H1 (cell line): ENCODE results near the gene MAD2L1BP. TPM values are rescaled to one million over a fixed set of nuclear protein-coding genes. Genes with fewer than 3 reads are reported as not detected.

Experiments
- polyA plus RNA-seq, 7 experiments: library from polyadenylated mRNA; depleted of rRNA in 3 of 7; stranded (reverse) in 5 of 7; unstranded in 2 of 7; fragments of >200 nt in 5 of 7; fragments of 200-250 nt in 2 of 7; gene quantifications; 1 replicate in 5 of 7; 2 replicates in 1 of 7; 4 replicates in 1 of 7; pipeline versions ENCODE4 v1.2.1 to v1.2.3, GENCODE V29; 2011 to 2013; ENCODE audit warnings: missing spikeins in 2 of 7, mixed read lengths in 2 of 7
- total RNA-seq: library from RNA; stranded (reverse); fragmentation: NEBNext Ultra II Directional; extraction: Animal tissue kit (Norgen Biotek cat#: 25700); gene quantifications from 2 replicates; pipeline ENCODE4 v1.2.1, GENCODE V29; 2021
- TF ChIP-seq, protein P1 (sequence below): IDR thresholded peaks from 2 replicates; pipeline ENCODE4 v1.6.1; 2012; ENCODE audit warnings: low read length, inconsistent platforms

MAD2L1BP gene
- total and polyA plus RNA-seq, 2 of the 8 experiments (the other 6 are each of a cell fraction or from before 2014, with no cell fraction given): 35.5 to 70.0 TPM

- TF ChIP-seq, protein P1, sequence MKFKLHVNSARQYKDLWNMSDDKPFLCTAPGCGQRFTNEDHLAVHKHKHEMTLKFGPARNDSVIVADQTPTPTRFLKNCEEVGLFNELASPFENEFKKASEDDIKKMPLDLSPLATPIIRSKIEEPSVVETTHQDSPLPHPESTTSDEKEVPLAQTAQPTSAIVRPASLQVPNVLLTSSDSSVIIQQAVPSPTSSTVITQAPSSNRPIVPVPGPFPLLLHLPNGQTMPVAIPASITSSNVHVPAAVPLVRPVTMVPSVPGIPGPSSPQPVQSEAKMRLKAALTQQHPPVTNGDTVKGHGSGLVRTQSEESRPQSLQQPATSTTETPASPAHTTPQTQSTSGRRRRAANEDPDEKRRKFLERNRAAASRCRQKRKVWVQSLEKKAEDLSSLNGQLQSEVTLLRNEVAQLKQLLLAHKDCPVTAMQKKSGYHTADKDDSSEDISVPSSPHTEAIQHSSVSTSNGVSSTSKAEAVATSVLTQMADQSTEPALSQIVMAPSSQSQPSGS: no peak
Measured at GRCh38 chr6:43687079-43687436, 51.4 kb downstream of the MAD2L1BP start (continued).
